GM23338 (cell line): Measurements from ENCODE around the gene HHAT.

Experiments used
- CREB1 ChIP-seq: fragments of 250-450 bp; sonication (Bioruptor Pico); IDR thresholded peaks from 2 replicates; pipeline ENCODE4 v1.5.0; 2020; ENCODE audit warnings: low read depth, mild to moderate bottlenecking, moderate library complexity
- EZH2 ChIP-seq: fragments of 200-600 bp; sonication (generic); IDR thresholded peaks from one replicate; pipeline ENCODE4 v1.8.0; 2017; ENCODE audit warnings: antibody characterized with exemption, mild to moderate bottlenecking, low read depth; ENCODE audit not compliant: unreplicated experiment
- EZH2phosphoT487 ChIP-seq: fragments of 200-600 bp; sonication (generic); IDR thresholded peaks from one replicate; pipeline ENCODE4 v1.8.1; 2018; ENCODE audit warnings: antibody characterized with exemption; ENCODE audit not compliant: unreplicated experiment
- JUNB ChIP-seq: IDR thresholded peaks from one replicate; pipeline ENCODE4 v1.6.1; 2016; ENCODE audit warnings: antibody characterized with exemption; ENCODE audit not compliant: unreplicated experiment
- NANOG ChIP-seq: IDR thresholded peaks from 2 replicates; pipeline ENCODE4 v1.6.1; 2016; ENCODE audit warnings: antibody characterized with exemption, borderline replicate concordance
- POLR2AphosphoS5 ChIP-seq: IDR thresholded peaks from 2 replicates; pipeline ENCODE4 v1.6.1; 2016; ENCODE audit warnings: antibody characterized with exemption, low read depth
- STAT1 ChIP-seq: IDR thresholded peaks from one replicate; pipeline ENCODE4 v1.6.1; 2016; ENCODE audit warnings: antibody characterized with exemption; ENCODE audit not compliant: unreplicated experiment
- ZNF114 ChIP-seq: fragments of 250-450 bp; sonication (Bioruptor Pico); IDR thresholded peaks from 2 replicates; pipeline ENCODE4 v1.5.0; 2020; ENCODE audit warnings: mild to moderate bottlenecking, moderate library complexity
- ZNF331 ChIP-seq: fragments of 250-450 bp; sonication (Bioruptor Pico); IDR thresholded peaks from 2 replicates; pipeline ENCODE4 v1.5.0; 2020; ENCODE audit warnings: low read depth, mild to moderate bottlenecking, moderate library complexity
- TF ChIP-seq, protein P1 (sequence below): IDR thresholded peaks from one replicate; pipeline ENCODE4 v1.6.1; 2018; ENCODE audit warnings: antibody characterized with exemption; ENCODE audit not compliant: unreplicated experiment
- TF ChIP-seq, protein P2 (sequence below), 2 experiments: fragments of 200-600 bp in 1 of 2; sonication (generic) in 1 of 2; conservative IDR thresholded peaks; 2 replicates each; pipeline versions ENCODE4 v1.5.1 to v1.6.1; 2016 to 2017; ENCODE audit warnings: antibody characterized with exemption in 2 of 2, low read depth in 2 of 2, mild to moderate bottlenecking in 2 of 2, moderate library complexity in 1 of 2
- TF ChIP-seq, protein P3 (sequence below): IDR thresholded peaks from 2 replicates; pipeline ENCODE4 v1.6.1; 2016; ENCODE audit warnings: antibody characterized with exemption
- TF ChIP-seq, protein P4 (sequence below): fragments of 250-450 bp; sonication (Bioruptor Pico); IDR thresholded peaks from 2 replicates; pipeline ENCODE4 v1.5.0; 2020; ENCODE audit warnings: mild to moderate bottlenecking, moderate library complexity

DNA sequence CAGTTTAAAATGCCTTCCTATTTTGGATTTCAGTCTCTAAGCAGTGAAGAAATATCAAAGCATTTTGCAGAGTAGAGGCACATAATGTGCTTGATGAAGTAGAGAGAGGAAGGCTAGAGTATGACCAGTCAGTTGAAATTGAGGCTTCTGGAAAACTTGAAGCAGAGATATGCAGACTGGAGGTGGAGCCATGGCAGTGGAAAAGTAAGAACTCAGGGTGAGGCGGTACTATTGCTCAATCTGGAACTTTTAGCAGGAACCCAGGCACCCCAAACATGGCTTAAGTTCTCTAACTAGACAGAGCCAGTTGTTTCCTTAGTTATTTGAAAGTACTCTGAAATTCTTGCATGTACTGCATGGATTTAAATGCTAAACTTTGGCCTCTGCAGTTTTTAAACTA lies 288.6 kb downstream of the HHAT start:
- TF ChIP-seq, protein P1, sequence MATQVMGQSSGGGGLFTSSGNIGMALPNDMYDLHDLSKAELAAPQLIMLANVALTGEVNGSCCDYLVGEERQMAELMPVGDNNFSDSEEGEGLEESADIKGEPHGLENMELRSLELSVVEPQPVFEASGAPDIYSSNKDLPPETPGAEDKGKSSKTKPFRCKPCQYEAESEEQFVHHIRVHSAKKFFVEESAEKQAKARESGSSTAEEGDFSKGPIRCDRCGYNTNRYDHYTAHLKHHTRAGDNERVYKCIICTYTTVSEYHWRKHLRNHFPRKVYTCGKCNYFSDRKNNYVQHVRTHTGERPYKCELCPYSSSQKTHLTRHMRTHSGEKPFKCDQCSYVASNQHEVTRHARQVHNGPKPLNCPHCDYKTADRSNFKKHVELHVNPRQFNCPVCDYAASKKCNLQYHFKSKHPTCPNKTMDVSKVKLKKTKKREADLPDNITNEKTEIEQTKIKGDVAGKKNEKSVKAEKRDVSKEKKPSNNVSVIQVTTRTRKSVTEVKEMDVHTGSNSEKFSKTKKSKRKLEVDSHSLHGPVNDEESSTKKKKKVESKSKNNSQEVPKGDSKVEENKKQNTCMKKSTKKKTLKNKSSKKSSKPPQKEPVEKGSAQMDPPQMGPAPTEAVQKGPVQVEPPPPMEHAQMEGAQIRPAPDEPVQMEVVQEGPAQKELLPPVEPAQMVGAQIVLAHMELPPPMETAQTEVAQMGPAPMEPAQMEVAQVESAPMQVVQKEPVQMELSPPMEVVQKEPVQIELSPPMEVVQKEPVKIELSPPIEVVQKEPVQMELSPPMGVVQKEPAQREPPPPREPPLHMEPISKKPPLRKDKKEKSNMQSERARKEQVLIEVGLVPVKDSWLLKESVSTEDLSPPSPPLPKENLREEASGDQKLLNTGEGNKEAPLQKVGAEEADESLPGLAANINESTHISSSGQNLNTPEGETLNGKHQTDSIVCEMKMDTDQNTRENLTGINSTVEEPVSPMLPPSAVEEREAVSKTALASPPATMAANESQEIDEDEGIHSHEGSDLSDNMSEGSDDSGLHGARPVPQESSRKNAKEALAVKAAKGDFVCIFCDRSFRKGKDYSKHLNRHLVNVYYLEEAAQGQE = no peak
- TF ChIP-seq, protein P2, sequence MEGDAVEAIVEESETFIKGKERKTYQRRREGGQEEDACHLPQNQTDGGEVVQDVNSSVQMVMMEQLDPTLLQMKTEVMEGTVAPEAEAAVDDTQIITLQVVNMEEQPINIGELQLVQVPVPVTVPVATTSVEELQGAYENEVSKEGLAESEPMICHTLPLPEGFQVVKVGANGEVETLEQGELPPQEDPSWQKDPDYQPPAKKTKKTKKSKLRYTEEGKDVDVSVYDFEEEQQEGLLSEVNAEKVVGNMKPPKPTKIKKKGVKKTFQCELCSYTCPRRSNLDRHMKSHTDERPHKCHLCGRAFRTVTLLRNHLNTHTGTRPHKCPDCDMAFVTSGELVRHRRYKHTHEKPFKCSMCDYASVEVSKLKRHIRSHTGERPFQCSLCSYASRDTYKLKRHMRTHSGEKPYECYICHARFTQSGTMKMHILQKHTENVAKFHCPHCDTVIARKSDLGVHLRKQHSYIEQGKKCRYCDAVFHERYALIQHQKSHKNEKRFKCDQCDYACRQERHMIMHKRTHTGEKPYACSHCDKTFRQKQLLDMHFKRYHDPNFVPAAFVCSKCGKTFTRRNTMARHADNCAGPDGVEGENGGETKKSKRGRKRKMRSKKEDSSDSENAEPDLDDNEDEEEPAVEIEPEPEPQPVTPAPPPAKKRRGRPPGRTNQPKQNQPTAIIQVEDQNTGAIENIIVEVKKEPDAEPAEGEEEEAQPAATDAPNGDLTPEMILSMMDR (conservative IDR thresholded peaks at IDR 0.05; ENCODE audit: low read depth in 2 of 2) = no peak
- TF ChIP-seq EZH2phosphoT487 (no peak), EZH2 (no peak), JUNB (no peak), POLR2AphosphoS5 (no peak), CREB1 (no peak), STAT1 (no peak), ZNF331 (CRISPR knock-in tag) (no peak), ZNF114 (CRISPR knock-in tag) (no peak), NANOG (no peak)
- TF ChIP-seq, protein P3, sequence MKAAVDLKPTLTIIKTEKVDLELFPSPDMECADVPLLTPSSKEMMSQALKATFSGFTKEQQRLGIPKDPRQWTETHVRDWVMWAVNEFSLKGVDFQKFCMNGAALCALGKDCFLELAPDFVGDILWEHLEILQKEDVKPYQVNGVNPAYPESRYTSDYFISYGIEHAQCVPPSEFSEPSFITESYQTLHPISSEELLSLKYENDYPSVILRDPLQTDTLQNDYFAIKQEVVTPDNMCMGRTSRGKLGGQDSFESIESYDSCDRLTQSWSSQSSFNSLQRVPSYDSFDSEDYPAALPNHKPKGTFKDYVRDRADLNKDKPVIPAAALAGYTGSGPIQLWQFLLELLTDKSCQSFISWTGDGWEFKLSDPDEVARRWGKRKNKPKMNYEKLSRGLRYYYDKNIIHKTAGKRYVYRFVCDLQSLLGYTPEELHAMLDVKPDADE = no peak
- TF ChIP-seq, protein P4, sequence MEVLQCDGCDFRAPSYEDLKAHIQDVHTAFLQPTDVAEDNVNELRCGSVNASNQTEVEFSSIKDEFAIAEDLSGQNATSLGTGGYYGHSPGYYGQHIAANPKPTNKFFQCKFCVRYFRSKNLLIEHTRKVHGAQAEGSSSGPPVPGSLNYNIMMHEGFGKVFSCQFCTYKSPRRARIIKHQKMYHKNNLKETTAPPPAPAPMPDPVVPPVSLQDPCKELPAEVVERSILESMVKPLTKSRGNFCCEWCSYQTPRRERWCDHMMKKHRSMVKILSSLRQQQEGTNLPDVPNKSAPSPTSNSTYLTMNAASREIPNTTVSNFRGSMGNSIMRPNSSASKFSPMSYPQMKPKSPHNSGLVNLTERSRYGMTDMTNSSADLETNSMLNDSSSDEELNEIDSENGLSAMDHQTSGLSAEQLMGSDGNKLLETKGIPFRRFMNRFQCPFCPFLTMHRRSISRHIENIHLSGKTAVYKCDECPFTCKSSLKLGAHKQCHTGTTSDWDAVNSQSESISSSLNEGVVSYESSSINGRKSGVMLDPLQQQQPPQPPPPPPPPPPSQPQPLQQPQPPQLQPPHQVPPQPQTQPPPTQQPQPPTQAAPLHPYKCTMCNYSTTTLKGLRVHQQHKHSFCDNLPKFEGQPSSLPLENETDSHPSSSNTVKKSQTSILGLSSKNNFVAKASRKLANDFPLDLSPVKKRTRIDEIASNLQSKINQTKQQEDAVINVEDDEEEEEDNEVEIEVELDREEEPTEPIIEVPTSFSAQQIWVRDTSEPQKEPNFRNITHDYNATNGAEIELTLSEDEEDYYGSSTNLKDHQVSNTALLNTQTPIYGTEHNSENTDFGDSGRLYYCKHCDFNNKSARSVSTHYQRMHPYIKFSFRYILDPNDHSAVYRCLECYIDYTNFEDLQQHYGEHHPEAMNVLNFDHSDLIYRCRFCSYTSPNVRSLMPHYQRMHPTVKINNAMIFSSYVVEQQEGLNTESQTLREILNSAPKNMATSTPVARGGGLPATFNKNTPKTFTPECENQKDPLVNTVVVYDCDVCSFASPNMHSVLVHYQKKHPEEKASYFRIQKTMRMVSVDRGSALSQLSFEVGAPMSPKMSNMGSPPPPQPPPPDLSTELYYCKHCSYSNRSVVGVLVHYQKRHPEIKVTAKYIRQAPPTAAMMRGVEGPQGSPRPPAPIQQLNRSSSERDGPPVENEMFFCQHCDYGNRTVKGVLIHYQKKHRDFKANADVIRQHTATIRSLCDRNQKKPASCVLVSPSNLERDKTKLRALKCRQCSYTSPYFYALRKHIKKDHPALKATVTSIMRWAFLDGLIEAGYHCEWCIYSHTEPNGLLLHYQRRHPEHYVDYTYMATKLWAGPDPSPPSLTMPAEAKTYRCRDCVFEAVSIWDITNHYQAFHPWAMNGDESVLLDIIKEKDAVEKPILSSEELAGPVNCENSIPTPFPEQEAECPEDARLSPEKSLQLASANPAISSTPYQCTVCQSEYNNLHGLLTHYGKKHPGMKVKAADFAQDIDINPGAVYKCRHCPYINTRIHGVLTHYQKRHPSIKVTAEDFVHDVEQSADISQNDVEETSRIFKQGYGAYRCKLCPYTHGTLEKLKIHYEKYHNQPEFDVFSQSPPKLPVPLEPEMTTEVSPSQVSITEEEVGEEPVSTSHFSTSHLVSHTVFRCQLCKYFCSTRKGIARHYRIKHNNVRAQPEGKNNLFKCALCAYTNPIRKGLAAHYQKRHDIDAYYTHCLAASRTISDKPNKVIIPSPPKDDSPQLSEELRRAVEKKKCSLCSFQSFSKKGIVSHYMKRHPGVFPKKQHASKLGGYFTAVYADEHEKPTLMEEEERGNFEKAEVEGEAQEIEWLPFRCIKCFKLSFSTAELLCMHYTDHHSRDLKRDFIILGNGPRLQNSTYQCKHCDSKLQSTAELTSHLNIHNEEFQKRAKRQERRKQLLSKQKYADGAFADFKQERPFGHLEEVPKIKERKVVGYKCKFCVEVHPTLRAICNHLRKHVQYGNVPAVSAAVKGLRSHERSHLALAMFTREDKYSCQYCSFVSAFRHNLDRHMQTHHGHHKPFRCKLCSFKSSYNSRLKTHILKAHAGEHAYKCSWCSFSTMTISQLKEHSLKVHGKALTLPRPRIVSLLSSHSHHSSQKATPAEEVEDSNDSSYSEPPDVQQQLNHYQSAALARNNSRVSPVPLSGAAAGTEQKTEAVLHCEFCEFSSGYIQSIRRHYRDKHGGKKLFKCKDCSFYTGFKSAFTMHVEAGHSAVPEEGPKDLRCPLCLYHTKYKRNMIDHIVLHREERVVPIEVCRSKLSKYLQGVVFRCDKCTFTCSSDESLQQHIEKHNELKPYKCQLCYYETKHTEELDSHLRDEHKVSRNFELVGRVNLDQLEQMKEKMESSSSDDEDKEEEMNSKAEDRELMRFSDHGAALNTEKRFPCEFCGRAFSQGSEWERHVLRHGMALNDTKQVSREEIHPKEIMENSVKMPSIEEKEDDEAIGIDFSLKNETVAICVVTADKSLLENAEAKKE (CRISPR knock-in tag) = no peak
